T-helper 17 cell (primary cell): ENCODE results near the gene TARP. TPM values are rescaled to one million over a fixed set of nuclear protein-coding genes. Genes with fewer than 3 reads are reported as not detected.

Source experiments
- ATAC-seq: fragments of 150-1000 bp; cut with Tn5 transposase; 2 replicates; pipeline ENCODE4 v1.10.0; 2021; ENCODE audit warnings: mild to moderate bottlenecking, moderate library complexity
- DNase-seq, 3 donors: peaks; one replicate each; pipeline versions ENCODE4 v3.0.0 to v3.0.0-alpha.2; 2020 to 2021
- H3K9me3 ChIP-seq: one replicate; pipeline ENCODE4 v1.7.0; 2013; ENCODE audit warnings: low read length, mild to moderate bottlenecking; ENCODE audit not compliant: control insufficient read depth, poor library complexity, severe bottlenecking
- H3K27ac Mint-ChIP-seq: one replicate; pipeline ENCODE4 v1.8.0; 2022; ENCODE audit warnings: mild to moderate bottlenecking, moderate library complexity, mixed read lengths
- H3K27me3 Mint-ChIP-seq: one replicate; pipeline ENCODE4 v1.8.0; 2022; ENCODE audit warnings: mixed read lengths
- H3K36me3 Mint-ChIP-seq: one replicate; pipeline ENCODE4 v1.8.0; 2022; ENCODE audit warnings: low read depth, mixed read lengths
- H3K4me1 Mint-ChIP-seq: one replicate; pipeline ENCODE4 v1.8.0; 2022; ENCODE audit warnings: mild to moderate bottlenecking, mixed read lengths
- H3K4me3 Mint-ChIP-seq: one replicate; pipeline ENCODE4 v1.8.0; 2022; ENCODE audit warnings: mild to moderate bottlenecking, moderate library complexity, mixed read lengths
- total RNA-seq, 4 donors: library from RNA in 2 of 4; stranded (reverse) in 2 of 4; gene quantifications; one replicate each; pipeline ENCODE4 v1.2.3 and lab custom pipeline; 2022 to 2026

The TARP gene

GRCh38 chr7:38215735-38216670, 57.4 kb downstream of the TARP start:
- Mint-ChIP-seq H3K27me3 (no peaks in the 10 kb centered on the region), H3K36me3 (peaks cover 18% of the 10 kb centered on the region), H3K4me3 (peak overlapping the region; percentile 66), H3K4me1 (peaks cover 30% of the 10 kb centered on the region), H3K27ac (peak overlapping the region; percentile 77)
- H3K9me3 ChIP-seq: no peaks in the 10 kb centered on the region
- peak; percentile 95 for ATAC-seq
- peak; percentile 43 to 59 (median 58) for DNase-seq

- H3K27me3 Mint-ChIP-seq: no peaks in the 10 kb centered on the region
- peaks cover 23% of the 10 kb centered on the region for H3K4me1 Mint-ChIP-seq
- no peak for ATAC-seq
- H3K4me3 Mint-ChIP-seq: no peak overlapping the region
- H3K36me3 Mint-ChIP-seq: peaks cover 15% of the 10 kb centered on the region
- DNase-seq: no peak
- peak overlapping the region; percentile 77 for H3K27ac Mint-ChIP-seq
- H3K9me3 ChIP-seq: no peaks in the 10 kb centered on the region
These were observed 58.3 kb downstream of the TARP start for GRCh38 chr7:38215115-38215514.

- no peak for ATAC-seq
- Mint-ChIP-seq H3K4me1 (peaks cover 15% of the 10 kb centered on the region), H3K27me3 (no peaks in the 10 kb centered on the region), H3K27ac (peak overlapping the region; percentile 85), H3K36me3 (peaks cover 9% of the 10 kb centered on the region), H3K4me3 (no peak overlapping the region)
- H3K9me3 ChIP-seq: no peaks in the 10 kb centered on the region
- no peak for DNase-seq
These were observed 61.5 kb downstream of the TARP start for GRCh38 chr7:38211940-38212339.

- DNase-seq (no peak), ATAC-seq (no peak)
- Mint-ChIP-seq H3K36me3 (peaks cover 9% of the 10 kb centered on the region), H3K27ac (no peak overlapping the region), H3K4me3 (no peak overlapping the region), H3K4me1 (peaks cover 17% of the 10 kb centered on the region), H3K27me3 (no peaks in the 10 kb centered on the region)
- no peaks in the 10 kb centered on the region for H3K9me3 ChIP-seq
These were observed 62.0 kb downstream of the TARP start for GRCh38 chr7:38211486-38211885.

Other genes with a start within 250 kb of the TARP start
- gene STARD3NL, start 95.4 kb downstream of the TARP start, total RNA-seq: 10 to 100 TPM; 14.1 to 18.0 TPM